ENCODE results near the gene FGD3.

FGD3 gene

GRCh38 chr9:93068956-93069355, 121.6 kb downstream of the FGD3 start:
- no peak for DNase-seq (ENCODE audit: low read depth in 3 of 3, low spot score in 1 of 3)

DNA sequence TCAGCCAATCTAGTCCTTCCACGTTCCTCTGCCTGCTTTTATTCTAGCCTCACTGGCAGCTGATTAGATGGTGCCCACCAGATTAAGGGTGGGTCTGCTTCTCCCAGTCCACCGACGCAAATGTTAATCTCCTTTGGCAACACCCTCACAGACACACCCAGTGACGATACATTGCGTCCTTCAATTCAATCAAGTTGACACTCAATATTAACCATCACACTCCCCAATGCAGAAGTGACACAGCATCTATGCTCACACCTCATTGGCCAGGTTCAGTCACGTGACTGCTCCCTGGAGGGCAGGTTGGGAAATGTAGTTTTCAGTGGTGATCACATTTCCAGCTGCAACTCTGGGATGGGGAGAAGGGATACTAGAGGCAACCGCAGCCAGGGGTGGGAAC, 124.1 kb downstream of the FGD3 start:
- DNase-seq (ENCODE audit: low read depth in 3 of 3, low spot score in 1 of 3), result no peak

DNA sequence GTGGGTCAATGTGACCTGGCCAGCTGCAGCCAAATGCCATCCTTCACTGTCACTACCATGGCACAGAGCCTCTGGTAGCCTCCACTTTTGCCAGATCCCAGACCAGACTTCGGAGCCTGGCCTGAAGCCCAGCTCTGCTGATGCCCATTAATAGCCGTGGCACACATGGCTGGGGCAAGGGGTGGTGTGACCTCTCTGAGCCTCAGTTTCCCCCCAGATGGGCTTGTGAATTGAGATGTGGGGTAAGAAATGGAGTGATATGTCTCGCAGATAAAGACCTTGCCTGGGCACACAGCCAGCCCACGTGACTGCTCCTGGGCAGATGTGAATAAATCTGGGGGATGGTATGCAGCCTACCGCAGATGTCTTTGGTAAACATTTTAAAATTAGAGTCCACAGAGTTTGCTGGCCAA, 125.1 kb downstream of the FGD3 start:
- no peak for DNase-seq (ENCODE audit: low read depth in 3 of 3, low spot score in 1 of 3)

GRCh38 chr9:93076101-93076791, 128.9 kb downstream of the FGD3 start:
- DNase-seq (ENCODE audit: low read depth in 3 of 3, low spot score in 1 of 3), result no peak

GRCh38 chr9:93076792-93077128, 129.4 kb downstream of the FGD3 start:
- DNase-seq (ENCODE audit: low read depth in 3 of 3, low spot score in 1 of 3), result no peak

GRCh38 chr9:93077367-93077766, 130.0 kb downstream of the FGD3 start:
- no peak for DNase-seq (ENCODE audit: low read depth in 3 of 3, low spot score in 1 of 3)

DNA sequence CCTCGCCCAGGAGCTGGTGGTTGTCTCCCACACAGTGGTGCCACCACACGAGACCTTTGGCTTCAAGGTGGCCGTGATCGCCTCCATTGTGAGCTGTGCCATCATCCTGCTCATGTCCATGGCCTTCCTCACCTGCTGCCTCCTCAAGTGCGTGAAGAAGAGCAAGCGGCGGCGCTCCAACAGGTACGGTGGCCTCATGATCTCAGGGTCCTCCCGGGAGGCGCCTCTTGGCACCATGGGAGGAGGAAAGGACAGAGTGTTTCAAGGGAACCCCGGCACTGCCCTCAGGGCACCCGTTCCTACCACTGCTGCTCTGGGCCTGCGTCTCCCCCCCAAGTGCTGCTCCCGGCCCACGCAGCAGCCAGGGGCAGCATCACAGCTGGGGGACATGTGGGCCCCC, 130.5 kb downstream of the FGD3 start:
- no peak for DNase-seq (ENCODE audit: low read depth in 3 of 3, low spot score in 1 of 3)

DNA sequence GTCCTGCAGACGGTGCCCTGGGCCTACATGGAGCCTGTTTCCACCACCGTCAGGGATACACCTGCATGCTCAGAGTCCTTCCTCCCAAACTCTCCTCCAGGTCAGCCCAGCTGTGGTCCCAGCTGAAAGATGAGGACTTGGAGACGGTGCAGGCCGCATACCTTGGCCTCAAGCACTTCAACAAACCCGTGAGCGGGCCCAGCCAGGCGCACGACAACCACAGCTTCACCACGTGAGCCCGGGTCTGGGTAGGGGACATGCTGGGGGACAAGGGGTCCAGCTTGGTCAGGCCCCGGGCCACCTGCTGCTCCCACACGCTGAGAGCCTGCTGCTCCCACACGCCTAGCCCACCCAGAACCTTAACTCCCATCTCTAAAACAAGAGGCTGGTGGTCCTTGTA, 132.0 kb downstream of the FGD3 start:
- no peak for DNase-seq (ENCODE audit: low read depth in 3 of 3, low spot score in 1 of 3)

DNA sequence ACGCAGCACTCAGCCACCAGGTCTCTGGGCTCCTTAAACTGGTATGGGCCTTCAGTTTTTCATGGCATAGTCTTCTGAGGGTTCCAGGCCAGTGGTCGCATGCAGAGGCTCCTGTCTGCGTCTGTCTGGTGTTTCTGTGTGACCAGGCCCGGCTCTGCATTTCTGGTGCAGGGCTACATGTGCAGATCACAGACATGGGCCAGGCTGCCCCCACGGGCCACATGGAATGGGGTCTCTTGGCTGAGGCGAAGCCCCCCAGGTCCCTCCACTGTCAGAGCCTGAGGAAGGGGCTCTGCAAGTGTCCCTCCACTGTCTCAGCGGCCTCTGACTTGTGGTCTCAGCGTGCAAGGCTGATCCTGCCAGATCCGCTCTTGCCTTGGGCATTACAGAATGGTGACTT, 133.1 kb downstream of the FGD3 start:
- no peak for DNase-seq (ENCODE audit: low read depth in 3 of 3, low spot score in 1 of 3)

GRCh38 chr9:93081081-93081529, 133.8 kb downstream of the FGD3 start:
- no peak for DNase-seq (ENCODE audit: low read depth in 3 of 3, low spot score in 1 of 3)

GRCh38 chr9:93081931-93082330, 134.6 kb downstream of the FGD3 start:
- DNase-seq (ENCODE audit: low read depth in 3 of 3, low spot score in 1 of 3), result no peak

DNA sequence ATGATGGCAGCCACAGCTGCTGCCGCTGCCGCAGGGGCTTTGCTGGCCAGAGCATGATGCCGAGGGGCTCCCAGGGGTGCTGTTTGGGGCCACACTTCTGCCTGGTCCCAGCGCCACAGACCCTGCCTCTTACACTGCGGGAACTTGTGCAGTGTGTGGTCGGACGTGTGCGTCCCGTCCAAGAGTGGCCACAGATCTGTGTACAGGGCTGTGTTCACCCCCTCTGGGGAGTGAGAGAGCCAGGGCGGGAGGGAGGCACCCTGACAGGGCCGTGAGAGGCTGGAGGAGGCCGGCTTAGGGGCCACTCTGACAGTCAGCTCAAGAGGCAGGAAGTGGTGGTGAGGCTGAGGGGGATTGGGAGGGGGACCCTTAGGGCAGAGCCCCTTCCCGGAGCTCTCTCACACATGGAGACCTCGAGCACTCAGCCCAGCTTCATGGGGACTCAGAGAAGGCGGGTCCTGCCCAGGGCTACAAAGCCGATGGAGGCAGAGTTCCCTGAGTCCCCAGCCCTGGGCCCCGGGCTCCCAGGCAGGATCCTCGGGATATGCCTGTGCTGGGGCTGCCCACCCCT, 135.6 kb downstream of the FGD3 start:
- no peak for DNase-seq (ENCODE audit: low read depth in 3 of 3, low spot score in 1 of 3)

- DNase-seq (ENCODE audit: low read depth in 3 of 3, low spot score in 1 of 3), result no peak
Observed at GRCh38 chr9:93083592-93084470, 136.5 kb downstream of the FGD3 start.

DNA sequence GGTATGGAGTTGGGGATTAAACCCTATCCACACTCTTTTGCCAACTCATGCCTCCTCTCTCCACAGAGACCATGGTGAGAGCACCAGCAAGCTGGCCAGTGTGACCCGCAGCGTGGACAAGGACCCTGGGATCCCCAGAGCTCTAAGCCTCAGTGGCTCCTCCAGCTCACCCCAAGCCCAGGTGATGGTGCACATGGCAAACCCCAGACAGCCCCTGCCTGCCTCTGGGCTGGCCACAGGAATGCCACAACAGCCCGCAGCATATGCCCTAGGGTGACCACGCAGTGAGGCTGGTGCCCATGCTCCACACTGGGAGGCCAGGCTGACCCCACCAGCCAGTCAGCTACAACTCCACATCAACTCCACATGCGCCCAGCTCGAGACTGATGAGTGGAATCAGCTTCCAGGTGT, 137.2 kb downstream of the FGD3 start:
- DNase-seq (ENCODE audit: low read depth in 3 of 3, low spot score in 1 of 3), result no peak

DNA sequence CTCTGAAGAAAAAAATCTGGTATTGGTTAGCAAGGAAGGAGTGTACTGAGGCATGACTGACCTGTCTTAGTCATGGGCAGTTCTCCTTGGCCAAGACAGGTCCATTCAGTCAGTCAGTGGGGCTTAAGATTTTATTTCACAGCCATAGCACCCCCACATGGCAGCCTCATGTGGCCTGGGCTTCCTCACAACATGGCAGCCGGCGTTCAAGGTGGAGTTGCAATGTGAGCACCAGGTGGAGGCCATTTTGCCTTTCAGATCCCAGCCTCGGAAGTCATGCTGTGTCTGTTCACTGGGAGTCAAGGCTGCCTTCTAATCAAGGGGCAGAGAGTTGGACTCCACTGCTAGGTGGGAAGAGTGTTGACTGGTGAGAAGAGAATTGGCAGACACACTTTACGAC, 138.4 kb downstream of the FGD3 start:
- no peak for DNase-seq (ENCODE audit: low read depth in 3 of 3, low spot score in 1 of 3)

Measured in stimulated activated CD4-positive, alpha-beta T cell treated with anti-CD3 and anti-CD28 coated beads, TNF-alpha, amount 100 ng/mL, for 1 hour (primary cell).